ENCODE results near the gene XRCC3. TPM values are rescaled to one million over a fixed set of nuclear protein-coding genes. Genes with fewer than 3 reads are reported as not detected.
A peak's percentile ranks its signal among the peaks of the same experiment; 100 is the strongest.

XRCC3 gene
- total RNA-seq, 1 experiment from 2014 or later, result 28.4 TPM

DNA sequence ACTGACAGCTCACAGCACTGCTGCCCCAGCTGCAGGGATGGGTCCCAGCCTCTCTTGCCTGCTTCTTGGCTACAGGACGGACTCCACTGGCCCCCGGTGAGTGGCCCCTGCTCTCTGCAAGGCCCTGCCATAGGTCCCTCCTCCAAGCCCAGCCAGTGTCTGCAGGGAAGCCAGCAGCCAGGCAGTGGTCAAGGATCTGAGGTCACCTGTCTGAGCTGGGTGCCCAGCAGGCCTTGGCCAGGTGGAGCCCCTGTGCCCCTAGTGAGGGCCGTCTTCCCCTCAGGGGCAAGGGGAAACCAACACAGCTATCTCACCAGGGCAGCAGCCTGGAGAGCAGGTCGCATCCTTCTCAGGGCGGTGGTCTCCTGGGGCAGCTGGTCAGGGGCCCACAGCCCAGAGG, 13.2 kb downstream of the XRCC3 start:
- H3K4me3 ChIP-seq, result no peak overlapping the region
- H3K4me1 ChIP-seq (replicated peaks), result no peaks in the 10 kb centered on the region
- H3K9me3 ChIP-seq (replicated peaks), result no peaks in the 10 kb centered on the region
- no peaks in the 10 kb centered on the region for H3K27me3 ChIP-seq (replicated peaks)
- peaks cover 96% of the 10 kb centered on the region for H3K36me3 ChIP-seq
- H3K27ac ChIP-seq, result no peak overlapping the region
- peak in 1 of 2 experiments; percentile 35 for DNase-seq (ENCODE audit: low read depth in 1 of 2, low spot score in 2 of 2)

DNA sequence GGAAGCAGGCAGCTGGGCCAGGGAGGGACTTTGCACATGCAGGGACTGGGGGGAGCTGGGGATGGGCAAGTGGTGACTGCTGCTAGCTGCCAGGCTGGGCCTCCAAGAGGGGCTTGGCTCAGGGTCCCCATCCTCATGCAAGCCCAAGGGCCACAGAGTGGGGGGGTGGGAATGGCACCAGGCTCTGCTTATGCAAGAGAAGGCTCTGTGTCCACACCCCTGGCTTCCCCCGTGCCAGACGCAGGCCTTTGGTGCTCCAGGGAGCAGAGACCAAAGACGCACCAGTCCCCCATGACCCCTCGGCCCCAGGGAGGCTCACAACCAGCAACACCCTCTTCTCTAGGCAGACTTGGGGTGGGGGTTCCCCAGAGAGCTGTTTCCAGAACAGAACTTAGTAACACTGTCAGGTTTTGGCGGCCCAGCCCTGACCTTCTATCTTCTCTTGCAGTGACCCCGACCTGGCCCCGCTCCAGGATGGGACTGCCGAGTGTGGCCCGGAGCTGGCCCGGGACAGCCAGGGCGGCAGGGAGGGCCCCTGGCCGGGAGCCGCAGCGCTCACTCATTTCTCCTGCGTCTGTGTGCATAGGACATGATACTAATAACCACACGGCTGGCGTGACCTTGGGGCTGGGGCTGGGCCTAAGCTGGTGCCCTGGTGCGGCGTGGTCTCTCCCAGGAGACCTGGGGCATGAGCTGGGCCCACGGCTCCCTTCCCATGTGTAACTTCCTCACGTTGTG, 14.3 kb downstream of the XRCC3 start:
- H3K4me1 ChIP-seq (replicated peaks), result no peaks in the 10 kb centered on the region
- no peaks in the 10 kb centered on the region for H3K9me3 ChIP-seq (replicated peaks)
- H3K27ac ChIP-seq, result no peak overlapping the region
- no peak overlapping the region for H3K4me3 ChIP-seq
- DNase-seq (ENCODE audit: low read depth in 1 of 2, low spot score in 2 of 2), result peak in 1 of 2 experiments; percentile 39
- H3K27me3 ChIP-seq (replicated peaks), result no peaks in the 10 kb centered on the region
- H3K36me3 ChIP-seq, result peaks cover 93% of the 10 kb centered on the region

DNA sequence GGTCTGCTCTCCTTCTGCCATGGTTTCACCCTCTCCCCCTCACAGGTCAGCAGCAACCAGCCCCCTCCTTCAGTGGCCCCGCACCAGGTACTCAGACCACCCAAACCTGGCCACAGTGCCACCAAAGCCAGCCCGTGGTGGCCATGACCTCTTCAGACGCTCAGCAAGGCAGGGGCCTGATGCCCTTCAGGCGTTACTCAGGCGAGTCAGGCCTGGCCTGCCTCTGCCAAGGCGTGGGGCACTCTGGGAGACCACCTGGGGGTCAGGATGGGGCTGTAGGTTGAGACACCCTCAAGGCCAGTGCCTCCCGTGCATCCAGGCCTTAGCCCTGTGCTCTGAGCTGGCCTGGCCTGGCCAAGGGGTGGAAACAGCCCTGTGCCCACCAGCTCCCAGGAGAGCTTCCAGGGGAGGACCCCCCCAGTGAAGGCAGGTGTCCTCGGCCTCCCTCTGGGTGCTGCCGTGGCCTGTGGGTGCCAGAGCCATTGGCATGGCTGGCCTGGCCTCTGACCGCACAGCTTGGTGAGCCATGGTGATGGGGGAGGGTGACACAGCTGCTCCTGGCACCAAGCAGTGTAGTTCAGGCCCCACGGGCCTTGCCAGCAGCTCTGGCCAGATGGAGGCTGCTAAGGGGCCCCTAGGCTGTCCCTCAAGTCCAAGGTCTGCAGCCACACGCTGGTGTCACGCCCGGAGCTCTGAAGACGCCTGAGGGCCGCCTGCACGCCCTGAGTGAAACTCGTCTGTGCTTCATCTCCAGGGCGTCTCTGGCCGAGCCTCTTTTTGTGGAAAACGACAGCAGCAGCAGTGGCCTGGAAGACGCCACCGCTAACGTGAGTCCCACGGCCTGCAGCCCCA, 15.1 kb downstream of the XRCC3 start:
- Histone ChIP-seq H3K4me1 (replicated peaks) (no peaks in the 10 kb centered on the region), H3K27ac (no peak overlapping the region), H3K4me3 (no peak overlapping the region), H3K9me3 (replicated peaks) (no peaks in the 10 kb centered on the region), H3K36me3 (peaks cover 89% of the 10 kb centered on the region), H3K27me3 (replicated peaks) (no peaks in the 10 kb centered on the region)
- DNase-seq (ENCODE audit: low read depth in 1 of 2, low spot score in 2 of 2), result peak in 1 of 2 experiments; percentile 39

DNA sequence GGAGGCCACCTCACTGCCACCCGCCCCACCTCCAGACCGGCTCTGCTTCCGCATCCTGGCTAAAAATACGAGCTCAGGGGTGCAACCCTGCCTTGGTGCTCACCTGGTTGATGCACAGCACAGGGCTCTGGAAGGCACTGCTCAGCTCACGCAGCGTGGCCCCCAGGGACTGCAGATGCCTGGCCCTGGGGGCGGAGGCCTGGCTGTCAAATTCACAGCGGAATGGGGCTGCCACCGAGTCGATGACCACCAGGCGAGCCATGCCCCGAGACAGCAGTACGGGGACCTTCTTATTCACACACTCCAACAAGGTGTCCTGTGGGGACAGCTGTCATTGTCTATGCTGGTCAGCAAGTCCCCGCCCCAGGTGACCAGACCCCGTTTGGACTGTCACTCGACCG, 16.0 kb downstream of the XRCC3 start:
- Histone ChIP-seq H3K9me3 (replicated peaks) (no peaks in the 10 kb centered on the region), H3K27me3 (replicated peaks) (no peaks in the 10 kb centered on the region), H3K4me1 (replicated peaks) (no peaks in the 10 kb centered on the region), H3K36me3 (peaks cover 88% of the 10 kb centered on the region), H3K27ac (no peak overlapping the region), H3K4me3 (no peak overlapping the region)
- DNase-seq (ENCODE audit: low read depth in 1 of 2, low spot score in 2 of 2), result no peak

DNA sequence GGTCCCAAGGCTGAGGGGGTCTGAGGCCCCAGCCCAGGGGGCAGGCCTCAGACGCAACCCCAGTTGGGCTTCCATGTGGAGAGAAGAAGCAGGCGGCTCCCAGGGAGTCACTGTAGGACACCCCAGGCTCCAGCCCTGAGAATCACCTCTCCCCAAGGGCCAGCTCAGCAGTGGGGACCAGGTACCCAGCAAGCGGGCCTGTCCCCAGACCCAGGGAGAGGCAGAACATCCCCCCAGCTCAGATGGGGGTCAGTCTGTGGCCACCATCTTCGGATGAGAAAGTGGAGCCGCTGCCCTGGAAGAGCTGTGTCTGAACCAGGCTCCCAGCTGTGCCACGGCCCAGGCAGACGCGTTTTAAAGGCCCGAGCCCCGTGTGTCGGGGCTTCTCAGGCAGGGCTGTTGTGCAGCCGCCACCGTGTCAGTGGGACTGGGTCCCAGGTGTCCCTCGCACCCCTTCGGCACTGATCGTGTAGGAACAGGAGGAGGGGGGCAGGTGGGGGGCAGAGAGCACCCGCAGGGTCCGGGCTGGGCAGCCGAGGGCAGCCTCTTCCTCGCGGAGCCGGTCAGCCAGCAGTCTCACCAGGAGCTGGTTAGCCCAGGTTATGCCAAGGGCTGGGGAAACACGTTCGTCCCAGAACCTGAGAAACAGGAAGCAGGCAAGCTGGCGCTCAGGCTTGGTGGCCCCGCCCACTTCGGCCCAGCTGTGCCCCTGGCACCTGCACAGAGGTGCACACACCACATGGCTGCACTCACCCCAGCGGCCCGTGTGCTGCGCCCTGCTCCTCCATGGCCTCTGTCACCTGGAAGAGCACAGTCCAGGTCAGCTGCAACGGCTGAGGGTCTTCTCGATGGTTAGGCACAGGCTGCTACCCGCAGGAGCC, 16.6 kb downstream of the XRCC3 start:
- Histone ChIP-seq H3K27me3 (replicated peaks) (no peaks in the 10 kb centered on the region), H3K36me3 (peaks cover 90% of the 10 kb centered on the region), H3K9me3 (replicated peaks) (no peaks in the 10 kb centered on the region), H3K4me1 (replicated peaks) (no peaks in the 10 kb centered on the region), H3K4me3 (no peak overlapping the region), H3K27ac (no peak overlapping the region)
- DNase-seq (ENCODE audit: low read depth in 1 of 2, low spot score in 2 of 2), result no peak

DNA sequence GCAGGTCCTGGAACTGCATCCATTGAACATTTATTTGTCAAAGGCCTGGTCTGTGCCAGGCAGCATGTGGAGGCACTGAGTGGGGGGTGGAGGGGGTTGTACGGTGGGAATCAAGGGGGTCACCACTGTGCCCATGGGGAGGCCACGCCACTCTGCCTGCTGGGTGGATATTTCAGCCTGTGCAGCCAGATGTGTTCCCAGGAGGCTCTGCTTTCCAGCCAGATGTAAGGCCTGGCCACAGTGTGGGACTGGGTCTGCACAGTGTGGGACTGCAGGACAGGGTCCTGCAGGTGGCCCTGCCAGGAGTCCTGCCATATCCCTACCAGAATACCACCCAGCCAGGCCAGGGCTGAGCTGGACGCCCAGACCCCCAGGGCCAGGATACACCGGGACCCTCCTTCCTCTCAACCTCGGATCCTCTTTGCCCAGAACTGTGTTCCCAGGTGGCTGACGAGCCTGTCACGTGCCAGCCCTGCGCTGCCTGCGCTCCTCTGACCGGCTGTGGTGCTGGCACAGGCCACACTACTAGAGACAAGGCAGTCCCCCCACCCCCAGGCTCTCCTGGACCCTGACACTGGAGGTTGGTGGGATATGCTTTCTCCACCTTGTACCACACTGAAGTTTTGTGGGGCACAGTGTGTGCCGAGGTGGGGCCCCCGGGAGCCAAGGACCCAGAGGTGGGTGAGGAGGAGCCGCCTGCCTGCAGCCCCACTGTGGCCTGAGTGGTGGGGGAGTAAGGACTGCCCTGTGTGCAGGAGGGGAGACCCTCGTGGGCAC, 17.5 kb downstream of the XRCC3 start:
- Histone ChIP-seq H3K4me1 (replicated peaks) (no peaks in the 10 kb centered on the region), H3K27me3 (replicated peaks) (no peaks in the 10 kb centered on the region), H3K4me3 (no peak overlapping the region), H3K27ac (no peak overlapping the region), H3K36me3 (peaks cover 90% of the 10 kb centered on the region), H3K9me3 (replicated peaks) (no peaks in the 10 kb centered on the region)
- DNase-seq (ENCODE audit: low read depth in 1 of 2, low spot score in 2 of 2), result no peak

DNA sequence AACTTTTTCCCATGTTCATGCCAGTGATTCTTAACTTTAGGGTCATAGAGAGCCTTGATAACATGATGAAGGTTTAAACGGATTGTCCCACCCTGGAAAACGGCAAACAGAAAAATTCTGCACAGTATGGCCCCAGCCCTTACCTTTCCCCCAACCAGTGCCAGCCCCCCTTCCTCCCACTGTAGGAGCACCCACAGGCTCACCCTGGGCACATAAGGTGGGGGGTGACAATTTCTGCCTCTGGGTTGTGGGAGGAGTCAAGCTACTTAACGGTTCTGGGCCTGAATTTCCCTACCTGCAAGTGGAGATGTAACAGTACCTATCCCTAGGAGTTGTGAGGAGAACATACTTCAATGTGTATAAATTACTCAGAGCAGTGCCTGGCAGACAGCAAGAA, 18.0 kb downstream of the XRCC3 start:
- Histone ChIP-seq H3K27me3 (replicated peaks) (no peaks in the 10 kb centered on the region), H3K4me3 (no peak overlapping the region), H3K9me3 (replicated peaks) (no peaks in the 10 kb centered on the region), H3K27ac (no peak overlapping the region), H3K36me3 (peaks cover 90% of the 10 kb centered on the region), H3K4me1 (replicated peaks) (no peaks in the 10 kb centered on the region)
- DNase-seq (ENCODE audit: low read depth in 1 of 2, low spot score in 2 of 2), result no peak

DNA sequence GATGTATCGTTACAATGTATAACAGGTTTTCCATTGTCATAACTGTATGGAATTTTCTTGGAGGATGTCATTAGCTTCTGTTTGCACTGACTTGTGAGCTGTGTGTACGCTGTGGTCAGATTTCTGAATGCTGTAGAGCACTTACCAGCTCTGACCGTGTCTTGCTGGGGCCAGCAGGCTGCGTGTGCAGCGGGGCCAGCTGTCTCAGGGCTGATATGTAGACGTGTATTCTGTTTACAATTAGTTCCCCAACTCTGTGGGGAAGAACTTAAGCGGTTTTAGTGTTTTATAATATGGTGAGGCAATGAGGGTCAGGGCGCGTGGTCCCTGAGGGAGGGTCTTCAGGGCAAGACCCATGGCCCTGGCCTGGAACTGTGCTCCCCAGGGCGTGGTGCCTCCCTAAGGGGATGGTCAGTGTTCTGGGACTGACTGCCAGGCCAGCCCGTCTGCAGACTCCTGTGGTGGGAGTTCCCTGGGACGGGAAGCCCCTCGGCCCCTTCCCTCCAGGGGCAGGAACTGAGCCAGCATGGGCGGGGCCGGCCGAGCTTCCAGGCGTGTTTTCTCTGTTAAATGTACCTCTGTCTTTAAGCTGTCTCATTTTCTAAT, 18.7 kb downstream of the XRCC3 start:
- H3K27ac ChIP-seq, result no peak overlapping the region
- no peaks in the 10 kb centered on the region for H3K27me3 ChIP-seq (replicated peaks)
- H3K4me1 ChIP-seq (replicated peaks), result no peaks in the 10 kb centered on the region
- no peaks in the 10 kb centered on the region for H3K9me3 ChIP-seq (replicated peaks)
- no peak for DNase-seq (ENCODE audit: low read depth in 1 of 2, low spot score in 2 of 2)
- H3K4me3 ChIP-seq, result no peak overlapping the region
- H3K36me3 ChIP-seq, result peaks cover 91% of the 10 kb centered on the region

DNA sequence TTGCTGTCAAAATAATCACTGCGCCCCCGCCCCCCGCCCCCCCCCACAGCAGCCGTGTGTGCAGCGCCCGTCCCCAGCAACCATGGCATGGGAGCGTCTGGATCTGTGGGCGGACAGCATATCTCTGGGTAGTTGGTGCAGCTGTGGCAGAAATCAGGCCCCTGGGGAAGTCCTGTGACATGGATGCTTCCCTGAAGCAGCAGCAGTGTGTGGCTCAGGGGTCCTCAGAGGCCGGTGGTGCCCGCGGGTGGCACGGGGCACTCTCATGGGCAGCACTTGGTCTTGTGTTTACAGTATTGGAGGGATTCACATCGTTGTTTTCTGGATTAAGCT, 19.2 kb downstream of the XRCC3 start:
- Histone ChIP-seq H3K9me3 (replicated peaks) (no peaks in the 10 kb centered on the region), H3K27ac (no peak overlapping the region), H3K27me3 (replicated peaks) (no peaks in the 10 kb centered on the region), H3K36me3 (peaks cover 88% of the 10 kb centered on the region), H3K4me1 (replicated peaks) (no peaks in the 10 kb centered on the region), H3K4me3 (no peak overlapping the region)
- no peak for DNase-seq (ENCODE audit: low read depth in 1 of 2, low spot score in 2 of 2)

DNA sequence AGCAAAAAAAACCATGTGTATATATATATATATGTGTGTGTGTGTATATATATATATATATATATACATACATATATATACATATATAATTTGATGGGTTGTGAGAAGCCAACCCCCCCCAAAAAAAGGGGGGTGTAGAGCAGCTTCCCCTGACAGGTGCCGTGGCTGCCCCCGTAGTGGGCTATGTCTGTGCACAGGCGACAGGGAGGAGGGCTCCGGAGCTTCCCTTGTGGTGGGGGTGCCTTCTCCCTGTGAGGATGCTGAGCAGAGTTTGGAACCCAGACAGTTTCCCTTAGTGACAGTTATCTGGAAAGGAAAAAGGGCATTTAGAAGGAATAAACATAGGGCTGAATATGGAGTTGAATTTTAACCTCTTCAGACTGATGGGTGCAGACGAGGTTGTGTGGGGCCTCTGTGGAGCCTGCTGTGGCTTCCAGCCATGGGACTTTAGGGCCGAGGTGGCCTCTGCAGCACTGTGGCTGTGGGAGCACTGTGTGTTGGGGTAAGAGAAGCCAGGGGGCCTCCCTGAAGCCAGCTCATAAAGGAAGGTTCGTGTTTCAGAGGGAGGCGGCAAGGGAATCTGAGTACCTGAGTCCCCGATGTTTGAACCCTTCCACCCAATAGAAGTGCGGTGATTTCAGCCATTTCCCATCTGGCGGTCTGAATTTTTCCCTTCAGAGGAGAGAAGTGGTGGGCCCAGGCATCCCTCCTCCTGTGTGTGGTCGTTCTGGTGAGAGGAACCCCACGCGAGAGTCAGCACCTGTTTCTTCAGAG, 19.8 kb downstream of the XRCC3 start:
- H3K27ac ChIP-seq, result no peak overlapping the region
- no peak for DNase-seq (ENCODE audit: low read depth in 1 of 2, low spot score in 2 of 2)
- peaks cover 84% of the 10 kb centered on the region for H3K36me3 ChIP-seq
- H3K27me3 ChIP-seq (replicated peaks), result no peaks in the 10 kb centered on the region
- H3K4me1 ChIP-seq (replicated peaks), result no peaks in the 10 kb centered on the region
- no peaks in the 10 kb centered on the region for H3K9me3 ChIP-seq (replicated peaks)
- no peak overlapping the region for H3K4me3 ChIP-seq

DNA sequence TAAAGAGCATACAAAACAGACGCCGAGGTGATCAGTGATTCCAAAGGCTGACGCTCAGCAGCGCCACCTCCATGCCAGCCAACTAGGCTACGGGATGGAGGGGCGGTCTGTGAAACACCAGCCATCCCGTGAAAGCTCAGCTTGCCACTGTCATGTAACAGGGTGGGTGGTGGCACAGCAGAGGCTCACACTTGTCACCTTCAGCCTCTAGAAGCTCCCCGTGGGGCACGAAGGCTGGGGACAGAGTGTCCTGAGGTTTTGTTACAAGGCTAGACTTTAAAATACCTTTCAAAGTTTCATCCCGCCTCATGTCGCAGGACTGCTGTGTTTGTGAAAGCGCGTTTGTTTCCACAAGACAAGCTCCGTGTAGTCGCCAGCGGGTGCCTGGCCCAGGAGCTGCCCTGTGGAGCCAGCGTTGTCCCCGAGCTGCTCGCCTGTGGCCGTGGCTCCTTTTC, 20.7 kb downstream of the XRCC3 start:
- Histone ChIP-seq H3K4me1 (replicated peaks) (no peaks in the 10 kb centered on the region), H3K27me3 (replicated peaks) (no peaks in the 10 kb centered on the region), H3K4me3 (no peak overlapping the region), H3K27ac (no peak overlapping the region), H3K9me3 (replicated peaks) (no peaks in the 10 kb centered on the region), H3K36me3 (peaks cover 84% of the 10 kb centered on the region)
- no peak for DNase-seq (ENCODE audit: low read depth in 1 of 2, low spot score in 2 of 2)

DNA sequence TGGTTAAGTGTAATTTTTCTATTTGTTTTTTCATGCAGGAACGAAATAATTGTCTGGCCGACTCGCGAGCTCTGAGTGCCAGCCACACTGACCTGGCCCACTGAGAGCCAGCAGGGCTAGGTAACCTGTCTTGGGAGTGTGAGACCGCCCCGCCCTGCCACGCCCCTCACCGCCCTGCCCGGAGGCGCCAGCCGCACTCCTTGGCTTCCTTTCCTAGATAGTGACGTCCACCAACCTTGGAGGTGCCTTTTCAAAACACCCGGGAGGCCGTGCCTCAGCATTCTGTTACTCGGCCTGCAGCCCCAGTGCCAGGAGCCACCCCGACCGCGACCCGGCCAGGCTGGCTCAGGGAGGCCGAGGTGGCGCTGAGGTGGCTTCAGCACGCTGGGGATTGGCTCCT, 21.7 kb downstream of the XRCC3 start:
- no peak overlapping the region for H3K27ac ChIP-seq
- no peaks in the 10 kb centered on the region for H3K4me1 ChIP-seq (replicated peaks)
- H3K27me3 ChIP-seq (replicated peaks), result no peaks in the 10 kb centered on the region
- DNase-seq (ENCODE audit: low read depth in 1 of 2, low spot score in 2 of 2), result no peak
- peaks cover 82% of the 10 kb centered on the region for H3K36me3 ChIP-seq
- no peak overlapping the region for H3K4me3 ChIP-seq
- no peaks in the 10 kb centered on the region for H3K9me3 ChIP-seq (replicated peaks)
